SJCRH30 (cell line): ENCODE results near the gene CDH1. TPM values are rescaled to one million over a fixed set of nuclear protein-coding genes. Genes with fewer than 3 reads are reported as not detected.
A peak's percentile ranks its signal among the peaks of the same experiment; 100 is the strongest.
"Not testable (repeated sequence)": the region's sequence is repeated elsewhere in the genome, so short reads cannot be mapped to it uniquely, and the experiment has no call there.

Experiments
- DNase-seq, 2 experiments: peaks; one replicate each; pipeline ENCODE4 v3.0.0-alpha.2; 2015 to 2020
- H3K27ac ChIP-seq: fragments of 250-450 bp; sonication (Bioruptor Pico); 2 replicates; pipeline ENCODE4 v1.5.1; 2020; ENCODE audit warnings: mild to moderate bottlenecking, moderate library complexity
- H3K27me3 ChIP-seq: fragments of 250-450 bp; sonication (Bioruptor Pico); 2 replicates; pipeline ENCODE4 v1.5.1; 2020; ENCODE audit warnings: mild to moderate bottlenecking, moderate library complexity
- H3K36me3 ChIP-seq: fragments of 250-450 bp; sonication (Bioruptor Pico); 2 replicates; pipeline ENCODE4 v1.5.1; 2020; ENCODE audit warnings: mild to moderate bottlenecking, moderate library complexity
- H3K4me1 ChIP-seq: fragments of 250-450 bp; sonication (Bioruptor Pico); 2 replicates; pipeline ENCODE4 v1.5.1; 2020; ENCODE audit warnings: mild to moderate bottlenecking, moderate library complexity
- H3K4me3 ChIP-seq: fragments of 250-450 bp; sonication (Bioruptor Pico); 2 replicates; pipeline ENCODE4 v1.5.1; 2020; ENCODE audit warnings: mild to moderate bottlenecking, moderate library complexity
- H3K9me3 ChIP-seq: fragments of 250-450 bp; sonication (Bioruptor Pico); replicated peaks from 2 replicates; pipeline ENCODE4 v1.5.1; 2020; ENCODE audit warnings: mild to moderate bottlenecking, moderate library complexity
- total RNA-seq: library from RNA; depleted of rRNA; stranded (reverse); fragments of >200 nt; shearing (Covaris generic); gene quantifications from 2 replicates; pipeline ENCODE4 v1.2.3, GENCODE V29; 2014

CDH1 gene
- total RNA-seq, 1 experiment from 2014 or later: not detected

DNA sequence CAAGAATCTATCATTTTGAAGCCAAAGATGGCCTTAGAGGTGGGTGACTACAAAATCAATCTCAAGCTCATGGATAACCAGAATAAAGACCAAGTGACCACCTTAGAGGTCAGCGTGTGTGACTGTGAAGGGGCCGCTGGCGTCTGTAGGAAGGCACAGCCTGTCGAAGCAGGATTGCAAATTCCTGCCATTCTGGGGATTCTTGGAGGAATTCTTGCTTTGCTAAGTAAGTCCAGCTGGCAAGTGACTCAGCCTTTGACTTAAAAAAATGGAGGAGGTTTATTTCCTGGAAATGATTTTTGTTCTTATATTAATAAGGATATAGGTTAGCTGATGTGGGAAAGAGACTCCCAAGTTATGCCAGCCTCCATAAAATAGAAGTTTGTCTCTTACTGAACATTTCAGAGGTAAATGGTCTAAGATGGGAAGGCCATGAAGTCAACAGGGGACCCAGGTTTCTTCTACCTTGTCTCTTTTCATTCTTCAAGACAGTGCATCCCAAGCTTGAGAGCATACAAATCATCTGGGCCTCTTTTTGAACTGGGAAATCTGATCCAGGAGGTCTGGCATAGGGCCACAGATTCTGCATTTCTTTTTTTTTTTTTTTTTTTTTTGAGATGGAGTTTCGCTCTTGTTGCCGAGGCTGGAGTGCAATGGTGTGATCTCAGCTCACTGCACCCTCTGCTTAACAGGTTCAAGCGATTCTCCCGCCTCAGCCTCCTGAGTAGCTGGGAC is 86.5 kb downstream of the CDH1 start:
- H3K4me1 ChIP-seq: no peaks in the 10 kb centered on the region
- no peak overlapping the region; the same call in 1 of the 2 replicates for H3K27ac ChIP-seq
- no peaks in the 10 kb centered on the region for H3K27me3 ChIP-seq
- H3K4me3 ChIP-seq: no peak overlapping the region
- peak in 1 of 2 experiments; percentile 18 for DNase-seq
- H3K9me3 ChIP-seq: no peaks in the 10 kb centered on the region
- H3K36me3 ChIP-seq: no peaks in the 10 kb centered on the region

GRCh38 chr16:68825427-68825826 is 88.3 kb downstream of the CDH1 start:
- Histone ChIP-seq H3K27ac (no peak overlapping the region), H3K27me3 (no peaks in the 10 kb centered on the region), H3K4me3 (no peak overlapping the region), H3K4me1 (no peaks in the 10 kb centered on the region), H3K36me3 (no peaks in the 10 kb centered on the region), H3K9me3 (no peaks in the 10 kb centered on the region)
- no peak for DNase-seq

GRCh38 chr16:68826652-68827051 is 89.6 kb downstream of the CDH1 start:
- Histone ChIP-seq H3K36me3 (no peaks in the 10 kb centered on the region), H3K9me3 (no peaks in the 10 kb centered on the region), H3K4me1 (no peaks in the 10 kb centered on the region), H3K27ac (no peak overlapping the region), H3K27me3 (no peaks in the 10 kb centered on the region), H3K4me3 (no peak overlapping the region)
- DNase-seq: no peak

DNA sequence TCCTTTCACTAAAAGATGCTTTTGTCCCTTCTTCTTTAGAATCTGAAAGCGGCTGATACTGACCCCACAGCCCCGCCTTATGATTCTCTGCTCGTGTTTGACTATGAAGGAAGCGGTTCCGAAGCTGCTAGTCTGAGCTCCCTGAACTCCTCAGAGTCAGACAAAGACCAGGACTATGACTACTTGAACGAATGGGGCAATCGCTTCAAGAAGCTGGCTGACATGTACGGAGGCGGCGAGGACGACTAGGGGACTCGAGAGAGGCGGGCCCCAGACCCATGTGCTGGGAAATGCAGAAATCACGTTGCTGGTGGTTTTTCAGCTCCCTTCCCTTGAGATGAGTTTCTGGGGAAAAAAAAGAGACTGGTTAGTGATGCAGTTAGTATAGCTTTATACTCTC is 96.2 kb downstream of the CDH1 start:
- no peak for DNase-seq
- Histone ChIP-seq H3K27me3 (no peaks in the 10 kb centered on the region), H3K36me3 (no peaks in the 10 kb centered on the region), H3K9me3 (no peaks in the 10 kb centered on the region), H3K27ac (no peak overlapping the region), H3K4me1 (no peaks in the 10 kb centered on the region), H3K4me3 (no peak overlapping the region)

DNA sequence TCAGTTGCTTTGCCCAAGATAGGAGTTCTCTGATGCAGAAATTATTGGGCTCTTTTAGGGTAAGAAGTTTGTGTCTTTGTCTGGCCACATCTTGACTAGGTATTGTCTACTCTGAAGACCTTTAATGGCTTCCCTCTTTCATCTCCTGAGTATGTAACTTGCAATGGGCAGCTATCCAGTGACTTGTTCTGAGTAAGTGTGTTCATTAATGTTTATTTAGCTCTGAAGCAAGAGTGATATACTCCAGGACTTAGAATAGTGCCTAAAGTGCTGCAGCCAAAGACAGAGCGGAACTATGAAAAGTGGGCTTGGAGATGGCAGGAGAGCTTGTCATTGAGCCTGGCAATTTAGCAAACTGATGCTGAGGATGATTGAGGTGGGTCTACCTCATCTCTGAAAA is 97.5 kb downstream of the CDH1 start:
- DNase-seq: no peak
- Histone ChIP-seq H3K27me3 (no peaks in the 10 kb centered on the region), H3K4me1 (no peaks in the 10 kb centered on the region), H3K27ac (no peak overlapping the region), H3K4me3 (no peak overlapping the region), H3K36me3 (no peaks in the 10 kb centered on the region), H3K9me3 (no peaks in the 10 kb centered on the region)

DNA sequence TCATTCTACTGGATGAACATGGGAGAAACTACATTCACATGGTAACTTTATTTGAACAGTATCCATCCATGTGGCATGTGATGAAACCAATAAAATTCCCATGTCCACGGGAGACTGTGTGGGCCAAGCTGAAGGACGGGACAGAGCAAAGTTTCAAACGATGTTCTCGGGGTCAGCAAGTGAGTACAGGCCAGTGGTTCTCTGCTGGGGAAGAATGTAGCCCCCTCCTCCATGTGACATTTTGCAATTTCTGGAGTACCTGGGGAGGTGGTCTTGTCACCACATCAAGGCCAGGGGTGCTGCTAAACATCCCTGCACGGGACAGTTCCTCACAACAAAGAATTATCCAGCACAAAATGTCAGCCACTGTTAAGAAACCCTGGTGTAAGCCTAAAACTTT is 98.9 kb downstream of the CDH1 start:
- H3K9me3 ChIP-seq: no peaks in the 10 kb centered on the region
- no peaks in the 10 kb centered on the region for H3K4me1 ChIP-seq
- H3K36me3 ChIP-seq: no peaks in the 10 kb centered on the region
- H3K27ac ChIP-seq: no peak overlapping the region
- DNase-seq: no peak
- H3K27me3 ChIP-seq: no peaks in the 10 kb centered on the region
- H3K4me3 ChIP-seq: no peak overlapping the region

GRCh38 chr16:68839831-68840230 is 102.7 kb downstream of the CDH1 start:
- H3K36me3 ChIP-seq: no peaks in the 10 kb centered on the region
- no peak for DNase-seq
- no peaks in the 10 kb centered on the region for H3K9me3 ChIP-seq
- H3K4me1 ChIP-seq: no peaks in the 10 kb centered on the region
- no peak overlapping the region for H3K27ac ChIP-seq
- no peak overlapping the region for H3K4me3 ChIP-seq
- no peaks in the 10 kb centered on the region for H3K27me3 ChIP-seq

DNA sequence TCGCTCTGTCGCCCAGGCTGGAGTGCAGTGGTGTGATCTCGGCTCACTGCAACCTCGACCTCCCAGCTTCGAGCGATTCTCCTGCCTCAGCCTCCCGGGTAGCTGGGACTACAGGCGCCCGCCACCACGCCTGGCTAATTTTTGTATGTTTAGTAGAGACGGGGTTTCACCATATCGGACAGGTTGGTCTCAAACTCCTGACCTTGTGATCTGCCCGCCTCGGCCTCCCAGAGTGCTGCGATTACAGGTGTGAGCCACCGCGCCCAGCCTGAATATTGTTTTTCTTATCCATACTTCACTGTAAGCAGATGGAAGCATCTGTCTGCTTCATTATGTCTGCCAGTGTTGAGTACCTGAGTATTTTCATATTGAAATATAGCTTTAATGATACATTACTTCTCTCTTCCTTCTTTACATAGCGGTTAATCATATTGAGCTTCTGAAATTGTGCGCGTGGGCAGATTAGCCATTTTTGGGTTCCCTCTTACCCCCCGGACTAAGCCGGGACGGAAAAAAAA is 105.9 kb downstream of the CDH1 start:
- not testable (repeated sequence) for H3K9me3 ChIP-seq, H3K4me1 ChIP-seq, DNase-seq, H3K27me3 ChIP-seq, H3K36me3 ChIP-seq
- Histone ChIP-seq H3K27ac (peak overlapping the region; percentile 86), H3K4me3 (peak overlapping the region; percentile 77)

DNA sequence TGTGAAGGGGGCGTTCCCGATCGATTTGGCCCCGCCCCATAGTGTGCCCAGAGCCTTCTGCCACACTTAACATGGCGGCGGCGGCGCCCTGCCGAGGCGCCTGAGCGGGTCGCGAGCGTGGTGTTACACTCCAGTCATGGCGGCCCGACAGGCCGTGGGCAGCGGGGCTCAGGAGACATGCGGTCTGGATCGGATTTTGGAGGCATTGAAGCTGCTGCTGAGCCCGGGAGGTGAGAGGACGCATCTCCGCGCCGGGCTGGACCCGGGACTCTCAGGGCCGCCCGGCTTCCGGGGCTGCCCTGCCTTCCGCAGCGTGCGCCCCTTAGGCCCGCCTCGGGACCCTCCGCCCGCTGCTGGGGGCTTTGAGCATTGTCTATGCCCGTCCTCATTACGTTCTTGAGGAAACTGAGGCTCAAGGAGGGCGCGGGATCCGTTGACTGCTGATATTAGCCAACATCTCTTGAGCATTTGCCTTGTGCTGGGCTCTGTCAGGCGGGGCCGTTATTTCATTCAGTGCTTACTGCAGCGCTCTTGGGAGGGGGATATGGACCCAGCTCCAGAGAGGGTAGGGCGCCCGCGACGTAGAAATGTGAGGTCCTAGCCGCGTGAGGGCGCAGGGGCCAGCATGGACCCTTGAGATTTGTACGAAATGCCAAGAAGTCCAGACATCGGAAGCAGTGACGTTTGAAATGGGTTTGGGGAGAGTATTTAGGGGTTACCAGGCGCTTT is 106.6 kb downstream of the CDH1 start, which contains the start of gene TANGO6:
Gene TANGO6, plus strand, starts transcription at position 50 of the 729 bp plus-strand sequence. Its CDS starts 87 bp downstream, at position 137.
- H3K9me3 ChIP-seq: no peaks in the 10 kb centered on the region
- DNase-seq: peak; percentile 79 to 86
- H3K36me3 ChIP-seq: no peaks in the 10 kb centered on the region

GRCh38 chr16:68844211-68844564 is 107.1 kb downstream of the CDH1 start:
- no peak for DNase-seq
- no peaks in the 10 kb centered on the region for H3K9me3 ChIP-seq
- no peaks in the 10 kb centered on the region for H3K4me1 ChIP-seq
- no peaks in the 10 kb centered on the region for H3K27me3 ChIP-seq
- H3K36me3 ChIP-seq: no peaks in the 10 kb centered on the region
- peak overlapping the region; percentile 77 for H3K4me3 ChIP-seq
- H3K27ac ChIP-seq: peak overlapping the region; percentile 86

More for the DNA sequence above, 106.6 kb downstream of the CDH1 start, which contains the start of gene TANGO6:
- H3K4me3 ChIP-seq: peak within 1 kb of the TSS; percentile 77
- no peaks in the 10 kb centered on the region for H3K4me1 ChIP-seq
- H3K27me3 ChIP-seq: no peaks in the 10 kb centered on the region
- peak within 1 kb of the TSS; percentile 86 for H3K27ac ChIP-seq

GRCh38 chr16:68848786-68849185 is 111.7 kb downstream of the CDH1 start:
- Histone ChIP-seq H3K4me3 (no peak overlapping the region), H3K9me3 (no peaks in the 10 kb centered on the region), H3K36me3 (no peaks in the 10 kb centered on the region), H3K27me3 (no peaks in the 10 kb centered on the region), H3K27ac (no peak overlapping the region), H3K4me1 (no peaks in the 10 kb centered on the region)
- DNase-seq: no peak

GRCh38 chr16:68850481-68850880 is 113.4 kb downstream of the CDH1 start:
- H3K36me3 ChIP-seq: no peaks in the 10 kb centered on the region
- no peaks in the 10 kb centered on the region for H3K9me3 ChIP-seq
- DNase-seq: no peak
- H3K27me3 ChIP-seq: no peaks in the 10 kb centered on the region
- no peak overlapping the region for H3K4me3 ChIP-seq
- H3K27ac ChIP-seq: no peak overlapping the region
- H3K4me1 ChIP-seq: no peaks in the 10 kb centered on the region

DNA sequence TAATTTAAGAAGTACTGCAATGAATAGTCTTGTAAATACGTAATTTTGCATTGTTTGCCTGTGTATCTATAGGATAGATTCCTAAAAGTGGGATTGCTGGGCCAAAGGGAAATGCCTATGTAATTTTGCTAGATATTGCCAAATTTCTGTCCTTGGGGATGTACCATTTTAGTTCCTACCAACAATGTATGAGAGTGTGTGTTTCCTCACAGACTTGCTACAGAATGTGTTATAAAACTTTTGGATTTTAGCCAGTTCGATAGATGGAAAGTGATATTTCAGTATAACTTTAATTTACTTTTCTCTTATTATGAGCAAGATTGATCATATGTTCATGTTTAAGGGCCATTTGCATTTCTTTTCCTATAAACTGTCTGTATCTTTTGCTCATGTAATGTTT is 114.5 kb downstream of the CDH1 start:
- Histone ChIP-seq H3K4me1 (no peaks in the 10 kb centered on the region), H3K27me3 (no peaks in the 10 kb centered on the region), H3K36me3 (no peaks in the 10 kb centered on the region), H3K4me3 (no peak overlapping the region), H3K9me3 (no peaks in the 10 kb centered on the region), H3K27ac (no peak overlapping the region)
- no peak for DNase-seq

DNA sequence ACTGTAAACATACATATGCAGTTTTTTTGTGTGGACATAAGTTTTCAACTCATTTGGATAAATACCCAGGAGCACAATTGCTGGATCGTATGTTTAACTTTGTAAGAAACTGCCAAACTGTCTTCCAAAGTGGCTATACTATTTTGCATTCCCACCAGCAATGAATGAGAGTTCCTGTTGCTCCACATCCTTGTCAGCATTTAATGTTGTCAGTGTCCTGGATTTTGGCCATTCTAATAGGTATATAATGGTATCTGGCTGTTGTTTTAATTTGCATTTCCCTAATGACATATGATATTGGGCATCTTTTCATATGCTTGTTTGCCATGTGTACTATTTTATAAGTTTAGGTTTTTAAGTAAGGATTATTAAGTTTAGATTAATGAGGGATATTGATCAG is 120.4 kb downstream of the CDH1 start:
- Histone ChIP-seq H3K36me3 (no peaks in the 10 kb centered on the region), H3K27ac (no peak overlapping the region)

GRCh38 chr16:68859828-68860227 is 122.7 kb downstream of the CDH1 start:
- H3K4me3 ChIP-seq: no peak overlapping the region
- H3K27me3 ChIP-seq: no peaks in the 10 kb centered on the region
- no peak for DNase-seq
- no peaks in the 10 kb centered on the region for H3K36me3 ChIP-seq
- no peaks in the 10 kb centered on the region for H3K9me3 ChIP-seq
- no peaks in the 10 kb centered on the region for H3K4me1 ChIP-seq
- no peak overlapping the region for H3K27ac ChIP-seq

More for the DNA sequence above, 120.4 kb downstream of the CDH1 start:
- H3K4me1 ChIP-seq: no peaks in the 10 kb centered on the region
- no peak overlapping the region for H3K4me3 ChIP-seq
- no peaks in the 10 kb centered on the region for H3K27me3 ChIP-seq
- no peak for DNase-seq
- H3K9me3 ChIP-seq: no peaks in the 10 kb centered on the region
